ENCODE results near the gene STK32C.
"Not testable (repeated sequence)": the region's sequence is repeated elsewhere in the genome, so short reads cannot be mapped to it uniquely, and the experiment has no call there.

The STK32C gene

DNA sequence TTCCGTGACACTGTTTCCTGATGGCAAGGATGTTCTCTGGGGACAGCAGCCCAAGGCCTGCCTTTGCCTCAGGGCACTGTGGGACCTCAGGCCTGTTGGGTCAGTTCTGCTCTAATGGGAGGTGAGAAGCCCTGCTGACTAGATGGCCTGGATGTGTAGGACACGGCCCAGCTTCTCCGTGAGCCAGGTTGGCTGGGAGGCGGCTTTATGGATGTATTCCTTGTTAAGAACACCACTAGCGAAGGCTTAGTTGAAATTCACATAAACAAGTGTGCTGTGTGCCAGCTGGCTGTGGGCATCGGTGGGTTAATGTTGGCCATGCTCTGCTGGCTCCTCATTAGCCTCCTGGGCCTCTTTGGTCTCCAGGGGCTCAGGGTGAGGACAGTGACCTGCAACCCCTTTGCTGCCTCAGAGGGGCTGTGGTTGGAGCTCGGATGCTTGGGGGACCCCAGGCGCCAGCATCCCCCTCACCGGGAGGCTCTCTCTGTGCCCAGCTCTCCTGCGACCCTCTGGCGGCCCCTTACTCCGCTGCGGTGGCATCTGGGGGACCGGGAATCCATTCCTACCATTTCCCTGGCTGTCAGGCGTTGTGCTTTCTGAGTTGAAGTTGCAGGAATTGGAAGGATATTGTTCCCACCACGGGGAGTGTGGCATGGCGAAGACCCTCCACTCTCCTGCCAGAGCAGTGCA lies 143.8 kb downstream of the STK32C start:
- DNase-seq, result no peak

DNA sequence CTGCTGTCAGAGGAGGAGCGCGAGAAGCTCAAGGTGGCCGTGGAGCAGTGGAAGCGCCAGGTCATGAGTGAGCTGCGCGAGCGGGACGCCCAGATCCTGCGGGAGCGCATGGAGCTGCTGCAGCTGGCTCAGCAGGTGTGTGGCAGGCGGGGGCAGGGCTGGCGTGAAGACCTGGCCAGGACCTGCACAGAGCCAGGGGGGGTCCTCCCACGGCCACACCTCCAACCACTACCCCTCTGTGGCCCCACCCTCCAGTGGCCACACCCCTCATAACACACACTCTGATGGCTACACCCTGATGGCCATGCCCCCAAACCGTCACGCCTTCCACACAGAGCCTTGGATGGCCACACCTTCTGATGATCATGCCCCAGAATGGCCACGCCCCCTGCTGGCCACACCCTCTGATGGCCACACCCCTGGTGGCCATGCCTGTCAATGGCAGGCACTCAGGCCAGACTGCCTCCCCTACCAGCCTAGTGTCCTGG lies 144.4 kb downstream of the STK32C start:
- DNase-seq, result no peak

DNA sequence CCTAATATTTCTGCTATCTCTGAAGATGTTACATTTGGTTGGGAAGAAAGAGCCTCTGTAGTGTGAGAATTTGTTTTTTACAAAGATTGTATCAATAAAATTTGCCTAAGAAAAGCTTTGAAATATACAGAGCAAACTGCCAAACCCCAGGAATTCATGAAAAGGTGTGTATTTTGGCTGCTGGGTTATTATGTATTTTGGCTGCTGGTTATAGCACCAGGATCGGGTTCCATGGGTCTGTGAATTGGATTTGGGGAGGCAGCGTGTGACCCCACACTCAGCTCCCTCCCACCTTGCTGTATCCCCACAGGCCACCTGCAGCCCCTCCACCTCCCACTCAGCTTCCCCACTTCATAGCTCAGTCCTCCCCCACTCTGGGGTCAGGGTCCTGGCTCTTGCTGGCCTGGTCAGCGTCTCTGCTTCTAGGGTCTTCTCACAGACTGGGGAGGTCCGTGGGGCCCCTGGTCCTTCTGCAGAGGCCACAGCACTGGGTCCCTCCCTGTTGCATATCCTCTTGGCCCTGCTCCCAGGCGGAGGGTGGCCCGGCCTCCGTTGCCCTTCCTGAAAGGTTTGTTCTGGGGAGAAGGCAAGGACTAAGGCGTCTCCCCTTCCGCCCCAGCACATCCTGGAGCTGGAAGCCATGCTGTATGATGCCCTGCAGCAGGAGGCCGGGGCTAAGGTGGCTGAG lies 145.0 kb downstream of the STK32C start:
- DNase-seq, result no peak

DNA sequence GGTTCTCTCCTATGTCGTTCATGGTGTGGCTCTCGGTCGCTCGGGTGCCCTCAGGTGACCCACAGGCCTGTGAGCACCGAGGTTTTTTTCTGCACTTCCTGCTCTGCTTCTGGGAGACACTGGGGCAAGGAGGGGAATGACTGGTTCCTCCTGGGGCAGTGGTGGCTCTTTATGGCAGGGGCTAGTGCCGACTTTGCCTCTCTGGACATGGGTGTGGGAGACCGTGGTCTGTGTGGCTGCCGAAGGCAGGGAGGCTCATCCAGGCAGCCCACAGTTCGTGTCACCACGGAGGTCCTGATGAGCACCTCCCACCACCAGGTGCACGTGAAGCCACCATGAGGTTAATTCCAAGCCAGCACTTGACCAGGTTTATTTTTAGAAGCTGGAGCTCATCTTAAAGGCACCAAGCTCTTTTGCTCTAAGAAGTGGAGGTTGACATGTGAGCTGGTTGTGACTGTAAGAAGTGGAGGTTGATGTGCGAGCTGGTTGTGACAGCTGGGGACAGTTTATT lies 145.7 kb downstream of the STK32C start:
- DNase-seq, result no peak

DNA sequence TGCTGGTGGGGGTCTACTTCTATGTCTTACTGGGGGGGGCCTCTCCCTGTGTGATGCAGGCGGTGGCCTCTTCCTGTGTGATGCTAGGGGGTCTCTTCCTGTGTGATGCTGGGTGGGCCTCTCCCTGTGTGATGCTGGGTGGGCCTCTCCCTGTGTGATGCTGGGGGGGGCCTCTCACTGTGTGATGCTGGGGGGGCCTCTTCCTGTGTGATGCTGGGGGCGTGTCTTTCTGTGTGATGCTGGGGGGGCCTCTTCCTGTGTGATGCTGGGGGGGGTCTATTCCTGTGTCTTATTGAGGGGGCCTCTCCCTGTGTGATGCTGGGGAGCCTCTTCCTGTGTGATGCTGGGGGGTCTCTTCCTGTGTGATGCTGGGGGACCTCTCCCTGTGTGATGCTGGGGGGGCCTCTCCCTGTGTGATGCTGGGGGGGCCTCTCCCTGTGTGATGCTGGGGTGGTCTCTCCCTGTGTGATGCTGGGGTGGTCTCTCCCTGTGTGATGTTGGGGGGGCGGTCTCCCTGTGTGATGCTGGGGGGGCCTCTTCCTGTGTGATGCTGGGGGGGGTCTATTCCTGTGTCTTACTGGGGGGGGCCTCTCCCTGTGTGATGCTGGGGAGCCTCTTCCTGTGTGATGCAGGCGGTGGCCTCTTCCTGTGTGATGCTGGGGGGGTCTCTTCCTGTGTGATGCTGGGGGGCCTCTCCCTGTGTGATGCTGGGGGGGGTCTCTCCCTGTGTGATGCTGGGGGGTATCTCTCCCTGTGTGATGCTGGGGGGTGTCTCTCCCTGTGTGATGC lies 146.7 kb downstream of the STK32C start:
- DNase-seq, result not testable (repeated sequence)

DNA sequence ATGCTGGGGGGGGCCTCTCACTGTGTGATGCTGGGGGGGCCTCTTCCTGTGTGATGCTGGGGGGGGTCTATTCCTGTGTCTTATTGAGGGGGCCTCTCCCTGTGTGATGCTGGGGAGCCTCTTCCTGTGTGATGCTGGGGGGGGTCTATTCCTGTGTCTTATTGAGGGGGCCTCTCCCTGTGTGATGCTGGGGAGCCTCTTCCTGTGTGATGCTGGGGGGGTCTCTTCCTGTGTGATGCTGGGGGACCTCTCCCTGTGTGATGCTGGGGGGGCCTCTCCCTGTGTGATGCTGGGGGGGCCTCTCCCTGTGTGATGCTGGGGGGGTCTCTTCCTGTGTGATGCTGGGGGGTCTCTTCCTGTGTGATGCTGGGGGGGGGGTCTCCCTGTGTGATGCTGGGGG lies 147.5 kb downstream of the STK32C start:
- not testable (repeated sequence) for DNase-seq

DNA sequence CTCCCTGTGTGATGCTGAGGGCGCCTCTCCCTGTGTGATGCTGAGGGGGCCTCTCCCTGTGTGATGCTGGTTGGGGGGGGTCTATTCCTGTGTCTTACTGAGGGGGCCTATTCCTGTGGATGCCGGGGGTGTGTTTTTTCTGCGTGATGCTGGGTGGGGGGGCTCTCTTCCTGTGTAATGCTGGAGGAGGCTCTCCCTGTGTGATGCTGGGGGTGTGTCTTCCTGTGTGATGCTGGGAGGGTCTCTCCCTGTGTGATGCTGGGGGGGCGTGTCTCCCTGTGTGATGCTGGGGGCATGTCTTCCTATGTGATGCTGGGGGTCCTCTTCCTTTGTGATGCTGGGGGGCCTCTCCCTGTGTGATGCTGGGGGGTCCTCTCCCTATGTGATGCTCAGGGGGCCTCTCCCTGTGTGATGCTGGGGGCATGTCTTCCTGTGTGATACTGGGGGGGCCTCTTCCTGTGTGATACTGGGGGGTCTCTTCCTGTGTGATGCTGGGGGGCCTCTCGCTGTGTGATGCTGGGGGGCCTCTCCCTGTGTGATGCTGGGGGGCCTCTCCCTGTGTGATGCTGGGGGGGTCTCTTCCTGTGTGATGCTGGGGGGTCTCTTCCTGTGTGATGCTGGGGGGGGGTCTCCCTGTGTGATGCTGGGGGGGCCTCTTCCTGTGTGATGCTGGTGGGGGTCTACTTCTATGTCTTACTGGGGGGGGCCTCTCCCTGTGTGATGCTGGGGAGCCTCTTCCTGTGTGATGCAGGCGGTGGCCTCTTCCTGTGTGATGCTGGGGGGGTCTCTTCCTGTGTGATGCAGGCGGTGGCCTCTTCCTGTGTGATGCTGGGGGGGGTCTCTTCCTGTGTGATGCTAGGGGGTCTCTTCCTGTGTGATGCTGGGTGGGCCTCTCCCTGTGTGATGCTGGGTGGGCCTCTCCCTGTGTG lies 148.2 kb downstream of the STK32C start:
- DNase-seq, result not testable (repeated sequence)

DNA sequence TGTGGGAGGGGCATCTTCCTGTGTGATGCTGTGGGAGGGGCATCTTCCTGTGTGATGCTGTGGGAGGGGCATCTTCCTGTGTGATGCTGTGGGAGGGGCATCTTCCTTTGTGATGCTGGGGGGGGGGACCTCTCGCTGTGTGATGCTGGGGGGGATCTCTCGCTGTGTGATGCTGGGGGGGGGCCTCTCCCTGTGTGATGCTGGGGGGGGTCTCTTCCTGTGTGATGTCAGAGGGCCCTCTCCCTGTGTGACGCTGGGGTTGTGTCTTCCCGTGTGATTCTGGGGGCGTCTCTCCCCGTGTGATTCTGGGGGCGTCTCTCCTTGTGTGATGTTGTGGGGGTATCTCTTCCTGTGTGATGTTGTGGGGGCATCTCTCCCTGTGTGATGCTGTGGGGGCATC lies 148.9 kb downstream of the STK32C start:
- DNase-seq, result no peak

DNA sequence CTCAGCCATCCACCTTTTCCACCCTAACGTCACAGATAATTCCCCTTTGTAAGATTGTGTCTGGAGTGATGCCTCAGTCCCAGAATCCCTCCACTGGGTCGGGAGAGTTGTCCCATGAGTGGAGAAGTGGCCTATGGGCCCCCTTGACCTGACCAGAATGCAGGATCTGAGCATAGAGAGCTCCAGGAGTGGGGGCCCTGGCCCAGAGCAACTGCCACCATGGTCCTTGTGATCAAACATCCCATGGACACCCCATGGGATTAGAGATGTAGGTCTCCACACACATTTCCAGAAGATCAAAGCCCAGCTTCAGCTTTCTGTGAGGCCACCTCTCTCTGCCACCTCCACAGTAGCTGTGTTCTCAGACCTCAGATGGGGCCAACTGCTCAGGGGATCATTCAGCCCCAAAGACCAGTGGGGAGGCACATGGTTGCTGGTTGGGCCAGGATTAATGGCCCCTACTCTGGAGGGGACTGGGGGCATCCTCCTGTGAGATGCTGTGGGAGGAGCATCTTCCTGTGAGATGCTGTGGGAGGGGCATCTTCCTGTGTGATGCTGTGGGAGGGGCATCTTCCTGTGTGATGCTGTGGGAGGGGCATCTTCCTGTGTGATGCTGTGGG lies 149.5 kb downstream of the STK32C start:
- no peak for DNase-seq
